Stimulated activated CD4-positive, alpha-beta T cell treated with anti-CD3 and anti-CD28 coated beads, Interleukin-1b, Interleukin-23, amount 100 ng/mL, for 24 hours (primary cell): ENCODE results near the gene RELN.
"Not testable (repeated sequence)": the region's sequence is repeated elsewhere in the genome, so short reads cannot be mapped to it uniquely, and the experiment has no call there.

Source experiments
- DNase-seq, 4 experiments: peaks; one replicate each; pipeline ENCODE4 v3.0.0-alpha.2; 2020; ENCODE audit warnings: low read depth in 4 of 4, low spot score in 1 of 4

Gene RELN

GRCh38 chr7:103854611-103855010 lies 134.8 kb downstream of the RELN start:
- DNase-seq: no peak

GRCh38 chr7:103851357-103851756 lies 138.1 kb downstream of the RELN start:
- no peak for DNase-seq

DNA sequence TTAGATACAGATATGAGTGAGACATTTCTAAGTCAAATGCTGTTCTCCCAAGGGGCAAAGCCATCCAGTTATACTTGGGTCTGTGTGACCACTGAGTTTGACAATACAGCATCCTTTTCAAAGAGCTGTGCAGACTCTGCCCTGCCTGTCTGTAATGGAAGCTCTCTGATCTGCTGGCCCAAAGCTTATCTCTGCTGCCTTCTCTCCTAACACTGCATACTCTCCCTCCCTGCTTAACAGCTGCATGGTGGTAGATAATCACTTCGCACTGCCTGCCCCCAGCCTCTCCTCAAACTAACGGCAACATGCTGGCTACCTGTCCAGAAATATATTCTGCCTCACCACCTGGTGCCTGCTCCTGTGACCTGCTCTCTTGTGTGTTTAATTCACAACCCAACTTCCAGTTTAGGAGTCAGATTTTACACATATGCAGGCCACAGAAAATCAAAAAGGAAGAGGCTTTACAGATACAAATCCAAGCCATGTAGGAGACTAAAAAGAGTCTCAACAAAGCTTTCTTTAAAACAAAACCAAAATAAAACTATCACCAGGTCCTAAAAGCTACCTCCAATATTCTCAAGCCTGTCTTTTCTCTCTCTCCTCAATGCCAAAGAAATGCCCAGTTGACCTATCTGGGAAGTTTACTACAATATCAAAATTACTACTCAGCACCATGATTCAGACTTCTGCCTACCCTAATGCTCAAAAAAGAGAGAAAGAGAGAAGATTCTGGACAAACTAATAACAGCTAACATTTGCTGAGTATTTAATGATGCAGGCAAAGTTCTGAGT lies 145.6 kb downstream of the RELN start:
- no peak for DNase-seq

GRCh38 chr7:103833401-103833800 lies 156.1 kb downstream of the RELN start:
- no peak for DNase-seq

DNA sequence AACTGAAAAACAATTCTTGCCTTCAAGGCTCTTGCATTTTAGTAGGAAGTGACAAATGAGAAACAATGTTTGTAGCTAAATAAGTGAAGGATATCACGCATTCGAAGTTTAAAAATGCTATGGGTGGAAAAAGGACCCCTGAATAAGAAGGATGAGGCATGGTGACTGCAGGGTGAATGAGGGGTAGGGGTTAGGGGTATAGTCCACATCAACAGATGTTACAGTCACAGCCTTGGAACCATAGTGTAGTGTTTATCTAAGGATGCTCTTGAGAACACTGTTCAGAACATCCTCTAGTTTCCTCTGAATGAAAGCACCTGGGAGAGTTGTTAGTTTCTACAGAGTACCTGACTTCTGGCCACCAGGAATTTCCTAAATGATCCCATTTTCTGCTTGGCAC lies 157.0 kb downstream of the RELN start:
- DNase-seq: no peak

DNA sequence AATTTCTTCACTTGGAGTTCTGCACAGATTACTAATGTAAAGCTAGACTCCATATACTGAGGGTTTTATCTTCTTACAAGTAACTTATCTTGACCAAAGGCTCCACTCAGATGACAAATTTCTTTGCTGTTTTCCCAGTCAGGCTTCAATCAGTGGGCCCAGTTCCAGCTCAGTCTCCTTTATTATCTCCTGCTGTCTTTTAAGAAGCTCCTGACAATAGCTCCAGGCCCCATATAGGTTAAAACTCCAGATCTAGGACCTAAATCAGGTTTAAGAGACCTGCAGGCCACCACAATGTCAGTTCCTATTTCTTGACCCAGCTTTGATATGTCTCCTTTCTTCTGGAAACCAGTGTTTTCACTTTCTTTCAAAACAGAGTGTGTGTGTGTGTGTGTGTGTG lies 165.2 kb downstream of the RELN start:
- no peak for DNase-seq

DNA sequence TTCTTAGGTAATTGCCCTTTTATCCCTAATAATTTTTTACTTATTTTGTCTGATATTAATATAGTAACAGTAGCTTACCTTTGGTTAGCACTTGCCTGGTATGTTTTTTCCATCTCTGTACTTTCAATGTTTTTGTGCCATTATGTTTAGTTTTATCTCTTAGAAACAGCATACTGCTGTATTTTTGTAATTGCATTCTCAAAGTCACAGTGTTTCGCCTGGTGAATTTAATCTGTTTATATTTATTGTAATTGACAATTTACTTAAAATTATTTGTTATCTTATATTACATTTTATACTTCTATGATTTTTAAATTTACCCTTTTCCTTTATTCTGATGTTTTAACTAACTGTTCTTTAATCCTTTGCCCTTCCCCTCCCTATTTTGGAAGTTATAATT lies 166.4 kb downstream of the RELN start:
- DNase-seq: no peak

- DNase-seq: no peak
Observed at GRCh38 chr7:103821092-103821491, 168.4 kb downstream of the RELN start.

DNA sequence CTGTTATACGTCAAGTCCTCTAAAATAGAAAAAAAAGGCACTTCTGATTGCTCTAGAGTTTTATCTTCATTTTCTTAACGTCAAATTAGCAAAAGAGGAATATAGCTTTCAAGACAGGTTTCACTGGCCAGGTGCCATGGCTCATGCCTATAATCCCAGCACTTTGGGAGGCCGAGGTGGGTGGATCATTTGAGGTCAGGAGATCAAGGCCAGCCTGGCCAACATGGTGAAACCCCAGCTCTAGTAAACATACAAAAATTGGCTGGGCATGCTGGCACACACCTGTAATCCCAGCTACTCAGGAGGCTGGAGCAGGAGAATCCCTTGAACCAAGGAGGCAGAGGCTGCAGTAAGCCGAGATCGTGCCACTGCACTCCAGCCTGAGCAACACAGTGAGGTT lies 173.5 kb downstream of the RELN start:
- DNase-seq: not testable (repeated sequence)

- DNase-seq: no peak
Observed at GRCh38 chr7:103813970-103814369, 175.5 kb downstream of the RELN start.

GRCh38 chr7:103811997-103812396 lies 177.5 kb downstream of the RELN start:
- DNase-seq: no peak

DNA sequence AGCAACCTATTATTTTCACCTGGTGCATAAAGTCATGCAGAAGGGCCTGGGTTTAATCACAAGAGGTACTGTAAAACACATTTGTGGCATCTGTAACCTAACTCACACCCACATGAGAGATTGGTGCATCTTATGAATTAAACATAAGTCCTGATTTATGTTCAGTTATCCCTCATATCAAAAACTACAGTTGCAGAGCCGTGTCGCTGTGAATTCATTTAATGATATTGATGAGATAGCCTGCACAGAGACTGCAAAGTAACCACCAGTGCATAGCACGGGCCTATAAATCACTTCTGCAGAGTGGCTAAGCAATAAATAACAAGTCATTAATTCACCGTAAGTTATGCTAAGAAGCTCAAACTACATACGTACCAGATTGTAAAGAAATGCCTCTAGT lies 178.2 kb downstream of the RELN start:
- no peak for DNase-seq

DNA sequence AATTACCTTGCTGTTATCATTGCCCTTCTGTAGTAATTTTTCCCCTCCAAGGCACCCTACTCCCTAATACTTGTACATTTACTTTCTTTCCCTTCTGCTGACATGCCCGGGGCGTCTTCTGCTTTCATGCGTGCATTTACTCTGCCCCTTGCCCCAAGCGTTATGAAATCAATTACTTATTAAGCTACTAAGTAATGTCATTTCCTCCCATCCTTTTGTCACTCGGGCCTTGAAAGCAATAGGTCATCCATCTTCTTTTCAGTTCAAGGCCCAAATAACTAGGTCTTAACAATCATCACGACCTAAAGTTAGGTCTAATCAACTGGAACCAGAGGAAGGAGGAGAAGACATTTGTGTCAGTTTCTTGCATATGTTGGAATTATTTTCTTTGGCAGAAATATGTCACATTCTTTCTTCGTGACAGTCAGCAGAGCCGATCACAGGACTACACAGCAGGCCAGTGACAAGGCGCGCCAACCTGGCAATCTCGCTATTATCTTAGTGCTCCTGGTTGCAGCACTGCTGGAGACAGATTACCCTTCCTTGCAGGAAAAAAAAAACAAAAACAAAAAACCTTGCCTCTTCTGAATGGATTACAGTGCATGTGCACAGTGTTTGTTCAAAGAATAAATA lies 179.2 kb downstream of the RELN start:
- no peak for DNase-seq

DNA sequence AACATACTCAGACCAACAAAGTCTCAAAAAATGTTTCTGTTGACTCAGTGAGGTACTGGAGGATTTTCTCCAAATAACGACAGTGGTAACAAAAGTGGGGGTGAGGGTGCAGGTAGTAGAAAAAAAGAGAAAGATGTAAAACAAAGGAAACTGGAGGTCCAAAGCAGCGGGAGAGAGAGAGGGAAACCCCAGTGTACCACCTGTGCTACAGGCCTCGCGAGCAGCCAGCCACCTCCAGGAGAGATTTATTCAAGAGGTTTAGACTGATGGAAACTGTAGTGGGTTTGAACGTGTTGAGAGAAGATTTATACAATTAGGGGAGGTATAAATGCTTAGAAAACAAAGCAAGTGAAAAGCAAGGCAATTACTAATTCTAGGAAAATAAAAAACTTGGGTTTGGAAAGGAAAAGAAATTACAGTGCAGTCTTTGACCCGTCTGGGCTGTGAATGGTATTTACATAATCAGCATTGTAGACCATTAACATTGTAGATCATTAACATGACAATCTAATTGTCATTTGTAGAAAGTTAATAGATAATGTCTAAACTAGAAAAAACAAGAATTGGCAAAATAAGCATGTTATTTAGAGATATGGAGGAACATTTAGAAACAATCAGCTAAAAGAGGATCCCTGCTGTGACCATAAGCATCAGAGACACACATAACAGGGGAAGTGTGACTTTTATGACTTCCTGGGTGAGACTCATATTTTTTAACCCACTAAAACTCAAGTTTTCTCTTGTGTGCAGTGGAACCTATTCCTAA lies 180.0 kb downstream of the RELN start:
- DNase-seq: no peak

GRCh38 chr7:103805346-103805745 lies 184.1 kb downstream of the RELN start:
- DNase-seq: no peak

DNA sequence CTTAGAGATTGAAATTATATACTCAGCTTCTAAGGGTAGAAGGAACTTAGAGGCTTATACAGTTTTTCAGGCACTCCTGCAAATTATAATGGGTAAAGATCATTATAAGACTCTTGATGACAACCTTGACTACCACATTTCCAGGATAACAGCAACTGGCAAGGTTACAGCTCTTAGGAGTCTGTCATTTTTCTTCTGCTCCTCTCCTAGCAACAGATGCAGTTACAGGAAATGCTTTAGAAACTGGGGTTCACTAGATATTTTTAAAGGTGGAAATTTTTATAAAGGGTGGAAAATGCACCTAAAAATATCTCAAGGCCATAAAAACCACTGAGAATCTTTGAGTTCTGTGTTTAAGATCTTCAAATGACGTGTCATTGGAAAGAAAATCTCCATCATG lies 185.8 kb downstream of the RELN start:
- DNase-seq: no peak

- DNase-seq: no peak
Observed at GRCh38 chr7:103799298-103799697, 190.2 kb downstream of the RELN start.

DNA sequence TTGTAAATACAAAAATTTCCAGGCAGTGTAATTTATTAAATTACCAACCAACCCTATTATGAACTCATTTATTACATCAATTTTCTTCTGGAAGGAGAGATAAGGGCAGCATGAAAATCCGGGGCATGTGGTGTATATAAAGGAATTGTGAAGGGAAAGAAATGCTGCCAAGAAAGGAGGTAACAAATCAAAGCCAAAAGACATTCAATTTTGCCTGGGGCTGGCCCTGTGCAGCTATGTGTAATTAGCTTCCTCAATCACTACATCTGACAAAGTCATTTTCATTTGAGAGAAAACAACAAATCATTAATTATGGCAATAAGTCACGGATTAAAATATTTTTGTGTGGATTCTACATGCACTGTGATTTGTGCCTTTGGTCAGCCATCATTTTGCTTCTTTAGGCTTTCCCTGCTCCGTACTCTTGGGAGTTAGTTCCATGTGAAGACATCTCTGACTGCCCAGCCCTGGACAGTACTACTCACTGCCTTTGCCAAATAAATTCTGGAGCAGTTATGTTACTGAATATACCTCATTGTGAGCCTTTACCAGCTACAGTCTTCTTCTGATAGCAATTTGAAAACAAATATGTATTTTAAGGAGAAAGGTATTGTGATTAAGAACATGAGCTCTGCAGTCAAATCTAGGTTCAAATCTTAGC lies 191.7 kb downstream of the RELN start:
- no peak for DNase-seq

DNA sequence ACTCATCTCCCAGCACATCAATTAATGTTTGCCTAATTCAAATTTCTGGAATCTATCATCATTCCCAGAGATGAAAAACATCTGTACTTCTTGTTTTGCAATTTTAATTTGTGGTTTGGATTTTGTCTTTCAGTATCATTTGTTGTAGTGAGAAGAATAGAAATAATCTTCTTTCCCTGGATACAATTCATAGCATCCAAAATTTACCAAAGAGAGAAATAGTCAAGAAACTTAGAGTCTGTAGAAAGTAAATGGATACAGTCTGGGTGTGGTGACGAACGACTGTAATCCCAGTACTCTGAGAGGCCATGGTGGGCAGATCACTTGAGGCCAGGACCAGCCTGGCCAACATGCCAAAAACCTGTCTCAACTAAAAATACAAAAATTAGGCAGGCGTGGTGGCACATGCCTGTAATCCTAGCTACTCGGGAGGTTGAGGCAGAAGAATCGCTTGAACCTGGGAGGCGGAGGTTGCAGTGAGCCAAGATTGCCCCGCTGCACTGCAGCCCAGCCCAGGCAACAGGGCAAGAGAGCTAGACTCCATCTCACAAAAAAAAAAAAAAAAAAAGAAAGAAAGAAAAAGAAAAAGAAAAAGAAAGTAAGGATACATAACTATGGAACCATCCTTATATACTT lies 193.0 kb downstream of the RELN start:
- no peak for DNase-seq

DNA sequence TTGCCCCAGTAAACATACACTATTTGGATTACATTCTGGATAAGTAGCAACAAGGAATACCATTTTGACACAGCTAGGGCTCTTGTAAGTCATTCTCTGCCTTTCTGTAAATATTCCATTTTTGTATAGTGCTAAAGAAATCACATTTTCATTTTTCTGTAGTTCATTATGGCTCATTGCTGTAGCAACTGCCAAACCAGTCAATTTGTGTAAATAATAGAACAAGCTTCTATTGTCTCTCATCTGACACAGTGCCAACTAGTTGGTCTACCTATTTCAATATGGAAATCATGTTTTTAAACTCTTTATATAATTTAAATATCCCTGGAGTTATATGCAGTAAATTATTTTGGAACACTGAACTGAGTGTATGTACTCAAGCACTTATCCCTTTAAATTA lies 193.7 kb downstream of the RELN start:
- DNase-seq: no peak

GRCh38 chr7:103795107-103795506 lies 194.4 kb downstream of the RELN start:
- DNase-seq: no peak
